Hematopoietic multipotent progenitor cell treated with erythropoietin and hydrocortisone succinate and interleukin-3 and kit ligand, for 8 days (in vitro differentiated cells): ENCODE results near the gene NRSN2.

Source experiments
- DNase-seq: peaks from one replicate; pipeline ENCODE4 v3.0.0-alpha.2; 2015

NRSN2 gene

GRCh38 chr20:400454-401275, 53.8 kb downstream of the NRSN2 start:
- DNase-seq, result peak; percentile 34

GRCh38 chr20:401682-402495, 55.0 kb downstream of the NRSN2 start:
- DNase-seq, result no peak

DNA sequence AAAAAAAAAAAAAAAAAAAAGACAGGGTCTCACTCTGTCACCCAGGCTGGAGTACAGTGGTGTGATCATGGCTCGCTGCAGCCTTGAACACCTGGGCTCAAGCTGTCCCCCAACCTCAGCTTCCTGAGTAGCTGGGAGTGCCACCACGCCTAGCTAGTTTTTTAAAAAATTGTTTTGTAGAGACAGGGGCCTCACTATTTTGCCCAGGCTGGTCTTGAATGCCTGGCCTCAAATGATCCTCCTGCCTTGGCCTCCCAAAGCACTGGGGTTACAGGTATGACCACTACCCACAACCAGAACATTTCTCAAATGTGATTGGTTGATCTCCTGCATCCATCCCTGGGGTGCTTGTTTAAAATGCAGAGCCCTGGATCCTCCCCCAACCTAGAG, 55.6 kb downstream of the NRSN2 start:
- DNase-seq, result no peak

GRCh38 chr20:402898-403581, 56.1 kb downstream of the NRSN2 start:
- no peak for DNase-seq

DNA sequence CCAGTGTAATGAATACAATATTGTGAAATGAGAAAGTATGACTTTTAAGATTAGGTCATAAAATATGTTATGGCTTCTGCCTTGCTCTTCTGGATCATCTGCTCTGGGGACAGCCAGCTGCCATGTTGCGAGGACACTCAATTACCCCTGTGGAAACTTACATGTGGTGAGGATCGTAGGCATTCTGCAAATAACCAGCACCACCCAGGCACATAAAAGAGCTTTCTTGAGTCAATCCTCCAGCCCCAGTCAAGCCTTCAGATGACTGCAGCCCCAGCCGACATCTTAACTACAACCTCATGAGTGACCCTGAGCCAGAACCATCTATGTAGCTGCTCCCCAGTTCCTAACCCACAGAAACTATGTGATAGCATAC, 56.7 kb downstream of the NRSN2 start:
- DNase-seq, result no peak

DNA sequence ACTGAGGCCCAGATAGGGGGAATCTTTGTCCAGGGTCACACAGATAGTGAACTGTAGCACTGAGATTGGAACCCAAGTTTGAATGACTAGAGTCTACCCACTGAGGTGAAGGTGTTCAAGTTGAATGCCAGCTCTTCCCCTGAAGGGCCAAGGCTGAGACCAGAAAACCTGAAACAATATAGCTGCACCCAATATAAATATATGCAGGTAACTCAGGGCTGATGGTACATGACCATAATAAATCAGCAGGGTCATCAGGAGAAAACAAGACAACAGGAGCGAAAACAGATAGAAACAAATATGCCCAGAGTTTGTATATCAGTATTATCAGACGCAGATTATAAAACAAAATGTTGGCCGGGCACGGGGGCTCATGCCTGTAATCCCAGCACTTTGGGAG, 57.2 kb downstream of the NRSN2 start:
- DNase-seq, result no peak
